Mesenchymal stem cell (in vitro differentiated cells and primary cell): ENCODE data around the gene GTPBP4.

Experiments used
- DNase-seq: peaks from one replicate; pipeline ENCODE4 v3.0.0-alpha.2; 2013
- H2AFZ ChIP-seq: one replicate; pipeline ENCODE4 v1.6.1; 2013; ENCODE audit warnings: low read depth, mild to moderate bottlenecking, control low read depth, inconsistent platforms, low read length, moderate library complexity
- H2AK5ac ChIP-seq: 2 replicates; pipeline ENCODE4 v1.6.1; 2013; ENCODE audit warnings: low read length, moderate library complexity, mild to moderate bottlenecking, inconsistent platforms; ENCODE audit not compliant: severe bottlenecking
- H2BK120ac ChIP-seq: one replicate; pipeline ENCODE4 v1.6.1; 2013; ENCODE audit warnings: low read depth, mild to moderate bottlenecking, inconsistent platforms, low read length, moderate library complexity
- H2BK12ac ChIP-seq, 2 experiments: one replicate each; pipeline ENCODE4 v1.6.1; 2013; ENCODE audit warnings: inconsistent platforms in 2 of 2, low read length in 2 of 2, mild to moderate bottlenecking in 2 of 2, moderate library complexity in 2 of 2, control low read depth in 1 of 2
- H2BK15ac ChIP-seq: one replicate; pipeline ENCODE4 v1.6.1; 2013; ENCODE audit warnings: mild to moderate bottlenecking, low read depth, inconsistent platforms; ENCODE audit not compliant: poor library complexity, severe bottlenecking
- H2BK5ac ChIP-seq: 2 replicates; pipeline ENCODE4 v1.6.1; 2013; ENCODE audit warnings: low read depth, mild to moderate bottlenecking, low read length, control low read depth, inconsistent platforms; ENCODE audit not compliant: poor library complexity, severe bottlenecking
- H3K14ac ChIP-seq, 2 experiments: one replicate each; pipeline ENCODE4 v1.6.1; 2013; ENCODE audit warnings: inconsistent platforms in 2 of 2, low read length in 2 of 2, control low read depth in 1 of 2, mild to moderate bottlenecking in 1 of 2, moderate library complexity in 1 of 2
- H3K18ac ChIP-seq, 2 experiments: one replicate each; pipeline ENCODE4 v1.6.1; 2013; ENCODE audit warnings: inconsistent platforms in 2 of 2, low read length in 2 of 2, control low read depth in 1 of 2, low read depth in 1 of 2, mild to moderate bottlenecking in 1 of 2
- H3K23ac ChIP-seq, 2 experiments: one replicate each; pipeline ENCODE4 v1.6.1; 2013; ENCODE audit warnings: inconsistent platforms in 2 of 2, low read length in 2 of 2, mild to moderate bottlenecking in 2 of 2, moderate library complexity in 2 of 2, control low read depth in 1 of 2
- H3K27ac ChIP-seq: 2 replicates; pipeline ENCODE4 v1.5.1; 2013; ENCODE audit warnings: mild to moderate bottlenecking, moderate library complexity, low read length, control low read depth, inconsistent platforms; ENCODE audit not compliant: poor library complexity, severe bottlenecking
- H3K27me3 ChIP-seq, 2 experiments: 2 replicates each; pipeline versions ENCODE4 v1.6.1 to v1.7.0; 2013; ENCODE audit warnings: low read length in 2 of 2, mild to moderate bottlenecking in 2 of 2, moderate library complexity in 2 of 2, control low read depth in 1 of 2, inconsistent platforms in 1 of 2; ENCODE audit not compliant: control insufficient read depth in 1 of 2, insufficient read depth in 1 of 2
- H3K36me3 ChIP-seq, 2 experiments: 2 replicates each; pipeline versions ENCODE4 v1.6.1 to v1.7.0; 2013; ENCODE audit warnings: low read length in 2 of 2, control low read depth in 1 of 2, inconsistent platforms in 1 of 2, low read depth in 1 of 2, mild to moderate bottlenecking in 1 of 2; ENCODE audit not compliant: insufficient read depth in 2 of 2, control insufficient read depth in 1 of 2
- H3K4ac ChIP-seq, 2 experiments: one replicate each; pipeline ENCODE4 v1.6.1; 2013; ENCODE audit warnings: inconsistent platforms in 2 of 2, low read length in 2 of 2, mild to moderate bottlenecking in 2 of 2, moderate library complexity in 2 of 2, control low read depth in 1 of 2, low read depth in 1 of 2
- H3K4me1 ChIP-seq: 2 replicates; pipeline ENCODE4 v1.6.1; 2013; ENCODE audit warnings: low read depth, low read length, control low read depth; ENCODE audit not compliant: control insufficient read depth, insufficient read depth
- H3K4me2 ChIP-seq: 2 replicates; pipeline ENCODE4 v1.6.1; 2013; ENCODE audit warnings: low read length, mild to moderate bottlenecking, inconsistent platforms; ENCODE audit not compliant: poor library complexity, severe bottlenecking
- H3K4me3 ChIP-seq, 2 experiments: 2 replicates each; pipeline versions ENCODE4 v1.5.1 to v1.7.0; 2013; ENCODE audit warnings: low read length in 2 of 2, mild to moderate bottlenecking in 2 of 2, control low read depth in 1 of 2, low read depth in 1 of 2; ENCODE audit not compliant: insufficient read depth in 1 of 2
- H3K79me1 ChIP-seq: replicated peaks from 2 replicates; pipeline ENCODE4 v1.6.1; 2013; ENCODE audit warnings: mild to moderate bottlenecking, control low read depth, low read length, inconsistent platforms; ENCODE audit not compliant: poor library complexity, severe bottlenecking
- H3K9ac ChIP-seq: 2 replicates; pipeline ENCODE4 v1.7.0; 2013; ENCODE audit warnings: mild to moderate bottlenecking, low read length, moderate library complexity
- H3K9me3 ChIP-seq: 2 replicates; pipeline ENCODE4 v1.7.0; 2013; ENCODE audit warnings: mild to moderate bottlenecking, low read length; ENCODE audit not compliant: control insufficient read depth
- H4K8ac ChIP-seq: one replicate; pipeline ENCODE4 v1.6.1; 2013; ENCODE audit warnings: inconsistent platforms, mild to moderate bottlenecking, low read length, moderate library complexity
- H4K91ac ChIP-seq: one replicate; pipeline ENCODE4 v1.6.1; 2013; ENCODE audit warnings: mild to moderate bottlenecking, low read length, inconsistent platforms
- WGBS: methylation state at CpG from one replicate; pipeline ENCODE4 v1.1.7; 2013; ENCODE audit warnings: mixed read lengths; 5-methylcytosine and 5-hydroxymethylcytosine counted together

The GTPBP4 gene

DNA sequence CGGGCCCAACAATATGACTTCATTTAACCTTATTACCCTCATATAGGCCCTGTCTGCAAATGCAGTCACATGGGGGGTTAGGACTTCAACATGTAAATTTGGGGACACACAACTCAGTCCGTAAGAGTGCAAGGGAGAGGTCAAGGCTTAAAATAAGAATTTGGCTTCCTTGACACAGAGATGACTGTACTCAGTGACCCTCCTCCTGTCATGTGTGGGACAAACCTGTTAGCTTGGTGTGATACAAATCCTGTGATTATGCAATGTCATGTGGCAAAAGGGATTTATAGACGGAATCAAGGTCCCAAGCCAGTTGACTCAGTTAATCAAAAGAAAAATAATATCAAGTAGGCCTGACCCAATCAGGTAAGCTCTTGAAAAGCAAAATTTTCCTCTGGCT, 25.9 kb upstream of the GTPBP4 start:
- Histone ChIP-seq H3K14ac (no peak overlapping the region), H2BK5ac (no peak overlapping the region), H3K4me2 (no peak overlapping the region), H3K4me1 (no peaks in the 10 kb centered on the region), H3K4ac (no peak overlapping the region), H3K27ac (no peak overlapping the region), H3K9ac (no peak overlapping the region), H3K18ac (no peak overlapping the region), H2BK12ac (no peak overlapping the region), H4K91ac (no peak overlapping the region), H2BK15ac (no peak overlapping the region), H3K27me3 (peaks cover 6 to 20% of the 10 kb centered on the region in 2 experiments), H3K36me3 (no peaks in the 10 kb centered on the region), H3K23ac (no peak overlapping the region), H2BK120ac (no peak overlapping the region), H3K4me3 (no peak overlapping the region), H2AK5ac (no peak overlapping the region), H3K9me3 (no peaks in the 10 kb centered on the region), H3K79me1 (no peaks in the 10 kb centered on the region), H2AFZ (no peak overlapping the region), H4K8ac (no peak overlapping the region)
- DNase-seq: no peak
- WGBS: 97% methylated on average over 2 of the region's 3 CpGs

DNA sequence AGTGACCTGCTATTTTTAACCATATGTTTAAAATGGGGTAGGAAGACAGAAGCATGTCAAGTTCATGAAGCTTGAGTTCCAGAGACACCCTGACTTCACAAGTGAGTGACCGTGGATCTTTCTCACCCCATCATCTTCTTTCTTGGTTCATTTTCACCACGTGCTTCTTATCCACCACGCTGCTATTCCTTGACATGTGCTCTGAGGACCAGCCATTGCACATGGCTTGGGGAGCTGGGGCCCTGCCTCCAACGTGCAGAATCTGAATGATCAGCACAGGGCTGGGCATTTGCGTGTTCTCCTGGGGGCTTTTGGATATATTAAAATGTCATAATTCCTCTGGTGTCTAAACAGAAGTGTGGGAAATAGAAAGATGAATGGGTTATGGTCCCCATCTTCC, 25.0 kb upstream of the GTPBP4 start:
- no peak overlapping the region for H3K4ac ChIP-seq
- H3K4me3 ChIP-seq: no peak overlapping the region
- H4K91ac ChIP-seq: no peak overlapping the region
- H3K79me1 ChIP-seq: no peaks in the 10 kb centered on the region
- no peak overlapping the region for H3K14ac ChIP-seq
- H3K27ac ChIP-seq: no peak overlapping the region
- H3K23ac ChIP-seq: no peak overlapping the region
- no peak overlapping the region for H3K18ac ChIP-seq
- H2AK5ac ChIP-seq: no peak overlapping the region
- WGBS: 89% methylated on average over 5 of the region's 5 CpGs
- no peak overlapping the region for H2BK15ac ChIP-seq
- no peaks in the 10 kb centered on the region for H3K9me3 ChIP-seq
- no peak overlapping the region for H4K8ac ChIP-seq
- H2BK12ac ChIP-seq: no peak overlapping the region
- no peak overlapping the region for H2BK5ac ChIP-seq
- no peaks in the 10 kb centered on the region for H3K36me3 ChIP-seq
- H3K4me1 ChIP-seq: no peaks in the 10 kb centered on the region
- no peak overlapping the region for H2AFZ ChIP-seq
- H3K4me2 ChIP-seq: no peak overlapping the region
- H2BK120ac ChIP-seq: no peak overlapping the region
- H3K9ac ChIP-seq: no peak overlapping the region
- peaks cover 6 to 18% of the 10 kb centered on the region in 2 experiments for H3K27me3 ChIP-seq
- DNase-seq: no peak

DNA sequence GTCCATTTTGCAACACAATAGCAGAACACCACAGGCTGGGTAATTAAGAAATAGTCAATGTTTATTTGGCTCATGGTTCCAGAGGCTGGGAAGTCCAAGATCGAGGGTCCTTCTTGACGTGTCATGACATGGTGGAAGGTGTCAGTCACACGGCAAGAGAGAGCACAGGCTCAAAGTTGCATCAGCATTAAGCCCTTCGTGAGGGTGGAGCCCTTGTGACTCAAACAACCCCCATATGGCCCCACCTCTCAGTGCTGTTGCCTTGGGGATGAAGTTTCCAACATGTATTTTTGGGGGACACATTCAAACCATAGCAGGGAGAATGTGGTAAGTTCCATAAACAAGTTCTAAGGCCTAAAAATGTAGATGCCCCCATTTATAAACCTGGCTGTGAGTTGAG, 24.6 kb upstream of the GTPBP4 start:
- H3K27me3 ChIP-seq: peaks cover 5 to 14% of the 10 kb centered on the region in 2 experiments
- H3K4ac ChIP-seq: no peak overlapping the region
- H2AK5ac ChIP-seq: no peak overlapping the region
- H3K4me1 ChIP-seq: no peaks in the 10 kb centered on the region
- no peak overlapping the region for H4K91ac ChIP-seq
- H2BK5ac ChIP-seq: no peak overlapping the region
- no peak overlapping the region for H2AFZ ChIP-seq
- 94% methylated on average over 3 of the region's 4 CpGs for WGBS
- no peak overlapping the region for H3K4me2 ChIP-seq
- H2BK120ac ChIP-seq: no peak overlapping the region
- no peak overlapping the region for H4K8ac ChIP-seq
- no peak overlapping the region for H2BK12ac ChIP-seq
- DNase-seq: no peak
- H3K14ac ChIP-seq: no peak overlapping the region
- no peak overlapping the region for H3K9ac ChIP-seq
- no peak overlapping the region for H3K18ac ChIP-seq
- no peaks in the 10 kb centered on the region for H3K79me1 ChIP-seq
- no peak overlapping the region for H3K23ac ChIP-seq
- no peak overlapping the region for H2BK15ac ChIP-seq
- H3K27ac ChIP-seq: no peak overlapping the region
- no peaks in the 10 kb centered on the region for H3K9me3 ChIP-seq
- no peak overlapping the region for H3K4me3 ChIP-seq
- no peaks in the 10 kb centered on the region for H3K36me3 ChIP-seq

DNA sequence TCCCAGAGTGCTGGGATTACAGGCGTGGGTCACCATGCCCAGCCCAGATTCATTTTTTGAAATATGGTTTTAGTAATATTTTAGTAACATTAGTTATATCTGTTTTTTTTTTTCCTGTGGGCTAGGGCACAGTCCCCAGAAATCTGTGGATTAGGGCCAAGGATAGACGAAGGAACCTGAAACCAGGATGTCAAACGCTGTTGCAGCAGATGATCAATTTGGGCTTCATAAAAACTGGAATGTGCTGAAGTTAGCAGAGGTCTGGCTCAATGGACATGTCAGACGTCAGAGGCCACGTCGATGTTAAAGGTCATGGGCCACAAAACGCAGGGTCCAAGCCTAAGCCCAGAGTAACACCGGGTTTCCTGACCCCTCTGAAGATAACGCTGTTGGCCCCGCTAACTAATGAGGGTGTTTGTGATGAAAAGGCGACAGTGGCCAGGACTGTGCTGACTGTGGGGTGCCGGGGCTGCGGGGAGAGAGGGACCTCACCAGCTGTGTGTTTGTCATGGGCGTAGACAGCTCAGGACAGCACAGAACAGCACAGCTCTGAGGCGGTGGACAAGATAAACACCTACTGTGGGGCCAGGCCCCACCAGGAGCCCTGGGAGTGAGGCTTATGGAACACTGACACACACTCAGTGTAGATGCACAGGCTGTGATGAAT, 23.8 kb upstream of the GTPBP4 start:
- no peaks in the 10 kb centered on the region for H3K9me3 ChIP-seq
- DNase-seq: no peak
- H4K8ac ChIP-seq: peak overlapping the region; percentile 67
- no peaks in the 10 kb centered on the region for H3K79me1 ChIP-seq
- no peak overlapping the region for H2AK5ac ChIP-seq
- H2BK120ac ChIP-seq: no peak overlapping the region
- peaks cover 0 to 9% of the 10 kb centered on the region in 2 experiments for H3K27me3 ChIP-seq
- H3K14ac ChIP-seq: no peak overlapping the region
- H2BK15ac ChIP-seq: no peak overlapping the region
- peak overlapping the region in 1 of 2 experiments; percentile 11 for H3K4ac ChIP-seq
- no peak overlapping the region for H3K18ac ChIP-seq
- H4K91ac ChIP-seq: no peak overlapping the region
- no peak overlapping the region for H2AFZ ChIP-seq
- no peak overlapping the region for H3K4me3 ChIP-seq
- no peaks in the 10 kb centered on the region for H3K4me1 ChIP-seq
- no peak overlapping the region for H3K4me2 ChIP-seq
- H2BK12ac ChIP-seq: no peak overlapping the region
- WGBS: 68% methylated on average over 14 of the region's 15 CpGs
- H3K9ac ChIP-seq: no peak overlapping the region
- H3K36me3 ChIP-seq: no peaks in the 10 kb centered on the region
- no peak overlapping the region for H3K23ac ChIP-seq
- no peak overlapping the region for H2BK5ac ChIP-seq
- H3K27ac ChIP-seq: no peak overlapping the region
